HepG2 (cell line): ENCODE results near the gene TMEM258. TPM values are rescaled to one million over a fixed set of nuclear protein-coding genes. Genes with fewer than 3 reads are reported as not detected.

ENCODE experiments used
- JUN ChIP-seq: sonication (generic); formaldehyde crosslinking; IDR thresholded peaks from 2 replicates; pipeline ENCODE4 v1.4.0; 2020; ENCODE audit warnings: mild to moderate bottlenecking, missing genetic modification reagents
- PCBP1 ChIP-seq: fragments of 200-400 bp; formaldehyde crosslinking; IDR thresholded peaks from 2 replicates; pipeline ENCODE4 v1.6.1; 2017; ENCODE audit warnings: mild to moderate bottlenecking, low read depth, low read length, borderline replicate concordance
- RELA ChIP-seq: sonication (generic); formaldehyde crosslinking; IDR thresholded peaks from 2 replicates; pipeline ENCODE4 v1.4.0; 2020; ENCODE audit warnings: missing genetic modification reagents
- ZNF33B ChIP-seq: sonication (generic); formaldehyde crosslinking; IDR thresholded peaks from 2 replicates; pipeline ENCODE4 v1.5.1; 2020; ENCODE audit warnings: mild to moderate bottlenecking, missing genetic modification reagents
- ZNF720 ChIP-seq: sonication (generic); formaldehyde crosslinking; IDR thresholded peaks from 2 replicates; pipeline ENCODE4 v1.4.0; 2020; ENCODE audit warnings: missing genetic modification reagents
- ZNF75D ChIP-seq: sonication (generic); formaldehyde crosslinking; IDR thresholded peaks from 2 replicates; pipeline ENCODE4 v1.8.1; 2023; ENCODE audit warnings: missing genetic modification reagents, mild to moderate bottlenecking, borderline replicate concordance
- polyA plus RNA-seq, 8 experiments: library from polyadenylated mRNA; depleted of rRNA in 3 of 8; stranded (reverse) in 7 of 8; unstranded in 1 of 8; fragments of >200 nt; fragmentation: Illumina TruSeq in 4 of 8; extraction: Trizol in 4 of 8; gene quantifications; 2 replicates each; pipeline versions ENCODE4 v1.2.1 to v1.2.3, GENCODE V29; 2011 to 2016; ENCODE audit warnings: low read depth in 4 of 8, missing spikeins in 1 of 8, mixed read lengths in 1 of 8; ENCODE audit not compliant: insufficient read depth in 1 of 8
- total RNA-seq, 5 experiments: library from RNA; depleted of rRNA; stranded (reverse); fragments of >200 nt; fragmentation: Illumina TruSeq; extraction: Trizol; gene quantifications; 2 replicates each; pipeline ENCODE4 v1.2.3, GENCODE V29; 2016; ENCODE audit warnings: low read depth in 1 of 5
- TF ChIP-seq, protein P1 (sequence below): sonication (generic); formaldehyde crosslinking; IDR thresholded peaks from 2 replicates; pipeline ENCODE4 v1.4.0; 2020; ENCODE audit warnings: mild to moderate bottlenecking, low read depth, missing genetic modification reagents
- TF ChIP-seq, protein P2 (sequence below): sonication (generic); formaldehyde crosslinking; IDR thresholded peaks from 2 replicates; pipeline ENCODE4 v1.4.0; 2020; ENCODE audit warnings: missing genetic modification reagents, borderline replicate concordance
- TF ChIP-seq, protein P3 (sequence below): sonication (generic); formaldehyde crosslinking; IDR thresholded peaks from 2 replicates; pipeline ENCODE4 v1.9.0; 2021; ENCODE audit warnings: mild to moderate bottlenecking, missing genetic modification reagents
- TF ChIP-seq, protein P4 (sequence below): IDR thresholded peaks from 2 replicates; pipeline ENCODE4 v1.6.1; 2016; ENCODE audit warnings: mild to moderate bottlenecking
- TF ChIP-seq, protein P5 (sequence below): IDR thresholded peaks from 2 replicates; pipeline ENCODE4 v1.6.1; 2016; ENCODE audit warnings: control low read depth

TMEM258 gene
- total and polyA plus RNA-seq, 2 of the 13 experiments (the other 11 are each of a cell fraction or from before 2014, with no cell fraction given) = 175 to 424 TPM

DNA sequence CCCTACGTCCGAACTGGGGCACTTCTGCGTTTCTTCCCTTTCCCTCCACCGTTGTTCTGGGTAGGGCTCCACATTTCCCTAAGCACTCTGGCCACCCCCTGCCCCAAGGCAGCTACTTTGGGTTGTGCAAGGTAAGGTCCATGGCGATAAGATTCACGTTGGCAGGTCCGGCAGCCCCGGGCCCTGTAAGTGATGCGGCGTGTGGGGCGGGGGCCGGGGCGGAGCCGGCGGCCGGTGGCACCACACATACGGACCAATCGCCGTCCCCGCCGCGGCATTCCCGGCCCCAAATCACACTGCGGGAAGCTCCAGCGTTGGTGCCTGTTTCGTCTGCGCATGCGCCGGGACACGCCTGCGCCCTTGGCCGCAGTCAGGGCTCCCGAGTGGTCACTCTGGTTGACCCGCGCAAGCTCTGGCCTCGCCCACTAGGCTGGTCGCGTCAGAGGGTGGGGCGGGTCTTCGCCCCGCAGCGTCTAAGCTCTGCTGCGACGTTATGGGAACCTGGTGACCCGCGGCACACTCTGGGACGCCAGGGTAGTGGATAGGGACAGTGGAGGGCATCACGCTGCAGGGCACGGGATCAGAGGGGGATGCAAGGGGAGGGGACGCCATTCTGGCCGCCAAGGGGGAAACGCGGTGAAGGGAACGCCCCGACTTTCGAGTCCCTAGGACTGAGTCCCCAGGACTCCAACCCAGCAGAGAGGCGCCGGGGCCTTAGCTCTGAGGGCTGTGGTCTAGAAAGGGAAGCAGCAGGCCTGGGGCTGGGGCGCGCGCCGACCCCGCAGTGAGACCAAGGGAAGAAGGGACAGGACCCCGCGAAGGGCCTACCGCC is 22.8 kb upstream of the TMEM258 start (continued):
- TF ChIP-seq, protein P1, sequence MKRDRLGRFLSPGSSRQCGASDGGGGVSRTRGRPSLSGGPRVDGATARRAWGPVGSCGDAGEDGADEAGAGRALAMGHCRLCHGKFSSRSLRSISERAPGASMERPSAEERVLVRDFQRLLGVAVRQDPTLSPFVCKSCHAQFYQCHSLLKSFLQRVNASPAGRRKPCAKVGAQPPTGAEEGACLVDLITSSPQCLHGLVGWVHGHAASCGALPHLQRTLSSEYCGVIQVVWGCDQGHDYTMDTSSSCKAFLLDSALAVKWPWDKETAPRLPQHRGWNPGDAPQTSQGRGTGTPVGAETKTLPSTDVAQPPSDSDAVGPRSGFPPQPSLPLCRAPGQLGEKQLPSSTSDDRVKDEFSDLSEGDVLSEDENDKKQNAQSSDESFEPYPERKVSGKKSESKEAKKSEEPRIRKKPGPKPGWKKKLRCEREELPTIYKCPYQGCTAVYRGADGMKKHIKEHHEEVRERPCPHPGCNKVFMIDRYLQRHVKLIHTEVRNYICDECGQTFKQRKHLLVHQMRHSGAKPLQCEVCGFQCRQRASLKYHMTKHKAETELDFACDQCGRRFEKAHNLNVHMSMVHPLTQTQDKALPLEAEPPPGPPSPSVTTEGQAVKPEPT (CRISPR knock-in tag) = no peak
- TF ChIP-seq, protein P2, sequence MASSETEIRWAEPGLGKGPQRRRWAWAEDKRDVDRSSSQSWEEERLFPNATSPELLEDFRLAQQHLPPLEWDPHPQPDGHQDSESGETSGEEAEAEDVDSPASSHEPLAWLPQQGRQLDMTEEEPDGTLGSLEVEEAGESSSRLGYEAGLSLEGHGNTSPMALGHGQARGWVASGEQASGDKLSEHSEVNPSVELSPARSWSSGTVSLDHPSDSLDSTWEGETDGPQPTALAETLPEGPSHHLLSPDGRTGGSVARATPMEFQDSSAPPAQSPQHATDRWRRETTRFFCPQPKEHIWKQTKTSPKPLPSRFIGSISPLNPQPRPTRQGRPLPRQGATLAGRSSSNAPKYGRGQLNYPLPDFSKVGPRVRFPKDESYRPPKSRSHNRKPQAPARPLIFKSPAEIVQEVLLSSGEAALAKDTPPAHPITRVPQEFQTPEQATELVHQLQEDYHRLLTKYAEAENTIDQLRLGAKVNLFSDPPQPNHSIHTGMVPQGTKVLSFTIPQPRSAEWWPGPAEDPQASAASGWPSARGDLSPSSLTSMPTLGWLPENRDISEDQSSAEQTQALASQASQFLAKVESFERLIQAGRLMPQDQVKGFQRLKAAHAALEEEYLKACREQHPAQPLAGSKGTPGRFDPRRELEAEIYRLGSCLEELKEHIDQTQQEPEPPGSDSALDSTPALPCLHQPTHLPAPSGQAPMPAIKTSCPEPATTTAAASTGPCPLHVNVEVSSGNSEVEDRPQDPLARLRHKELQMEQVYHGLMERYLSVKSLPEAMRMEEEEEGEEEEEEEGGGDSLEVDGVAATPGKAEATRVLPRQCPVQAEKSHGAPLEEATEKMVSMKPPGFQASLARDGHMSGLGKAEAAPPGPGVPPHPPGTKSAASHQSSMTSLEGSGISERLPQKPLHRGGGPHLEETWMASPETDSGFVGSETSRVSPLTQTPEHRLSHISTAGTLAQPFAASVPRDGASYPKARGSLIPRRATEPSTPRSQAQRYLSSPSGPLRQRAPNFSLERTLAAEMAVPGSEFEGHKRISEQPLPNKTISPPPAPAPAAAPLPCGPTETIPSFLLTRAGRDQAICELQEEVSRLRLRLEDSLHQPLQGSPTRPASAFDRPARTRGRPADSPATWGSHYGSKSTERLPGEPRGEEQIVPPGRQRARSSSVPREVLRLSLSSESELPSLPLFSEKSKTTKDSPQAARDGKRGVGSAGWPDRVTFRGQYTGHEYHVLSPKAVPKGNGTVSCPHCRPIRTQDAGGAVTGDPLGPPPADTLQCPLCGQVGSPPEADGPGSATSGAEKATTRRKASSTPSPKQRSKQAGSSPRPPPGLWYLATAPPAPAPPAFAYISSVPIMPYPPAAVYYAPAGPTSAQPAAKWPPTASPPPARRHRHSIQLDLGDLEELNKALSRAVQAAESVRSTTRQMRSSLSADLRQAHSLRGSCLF = no peak
- no peak for TF ChIP-seq PCBP1
- no peak for TF ChIP-seq RELA (CRISPR knock-in tag)
- TF ChIP-seq, protein P3, sequence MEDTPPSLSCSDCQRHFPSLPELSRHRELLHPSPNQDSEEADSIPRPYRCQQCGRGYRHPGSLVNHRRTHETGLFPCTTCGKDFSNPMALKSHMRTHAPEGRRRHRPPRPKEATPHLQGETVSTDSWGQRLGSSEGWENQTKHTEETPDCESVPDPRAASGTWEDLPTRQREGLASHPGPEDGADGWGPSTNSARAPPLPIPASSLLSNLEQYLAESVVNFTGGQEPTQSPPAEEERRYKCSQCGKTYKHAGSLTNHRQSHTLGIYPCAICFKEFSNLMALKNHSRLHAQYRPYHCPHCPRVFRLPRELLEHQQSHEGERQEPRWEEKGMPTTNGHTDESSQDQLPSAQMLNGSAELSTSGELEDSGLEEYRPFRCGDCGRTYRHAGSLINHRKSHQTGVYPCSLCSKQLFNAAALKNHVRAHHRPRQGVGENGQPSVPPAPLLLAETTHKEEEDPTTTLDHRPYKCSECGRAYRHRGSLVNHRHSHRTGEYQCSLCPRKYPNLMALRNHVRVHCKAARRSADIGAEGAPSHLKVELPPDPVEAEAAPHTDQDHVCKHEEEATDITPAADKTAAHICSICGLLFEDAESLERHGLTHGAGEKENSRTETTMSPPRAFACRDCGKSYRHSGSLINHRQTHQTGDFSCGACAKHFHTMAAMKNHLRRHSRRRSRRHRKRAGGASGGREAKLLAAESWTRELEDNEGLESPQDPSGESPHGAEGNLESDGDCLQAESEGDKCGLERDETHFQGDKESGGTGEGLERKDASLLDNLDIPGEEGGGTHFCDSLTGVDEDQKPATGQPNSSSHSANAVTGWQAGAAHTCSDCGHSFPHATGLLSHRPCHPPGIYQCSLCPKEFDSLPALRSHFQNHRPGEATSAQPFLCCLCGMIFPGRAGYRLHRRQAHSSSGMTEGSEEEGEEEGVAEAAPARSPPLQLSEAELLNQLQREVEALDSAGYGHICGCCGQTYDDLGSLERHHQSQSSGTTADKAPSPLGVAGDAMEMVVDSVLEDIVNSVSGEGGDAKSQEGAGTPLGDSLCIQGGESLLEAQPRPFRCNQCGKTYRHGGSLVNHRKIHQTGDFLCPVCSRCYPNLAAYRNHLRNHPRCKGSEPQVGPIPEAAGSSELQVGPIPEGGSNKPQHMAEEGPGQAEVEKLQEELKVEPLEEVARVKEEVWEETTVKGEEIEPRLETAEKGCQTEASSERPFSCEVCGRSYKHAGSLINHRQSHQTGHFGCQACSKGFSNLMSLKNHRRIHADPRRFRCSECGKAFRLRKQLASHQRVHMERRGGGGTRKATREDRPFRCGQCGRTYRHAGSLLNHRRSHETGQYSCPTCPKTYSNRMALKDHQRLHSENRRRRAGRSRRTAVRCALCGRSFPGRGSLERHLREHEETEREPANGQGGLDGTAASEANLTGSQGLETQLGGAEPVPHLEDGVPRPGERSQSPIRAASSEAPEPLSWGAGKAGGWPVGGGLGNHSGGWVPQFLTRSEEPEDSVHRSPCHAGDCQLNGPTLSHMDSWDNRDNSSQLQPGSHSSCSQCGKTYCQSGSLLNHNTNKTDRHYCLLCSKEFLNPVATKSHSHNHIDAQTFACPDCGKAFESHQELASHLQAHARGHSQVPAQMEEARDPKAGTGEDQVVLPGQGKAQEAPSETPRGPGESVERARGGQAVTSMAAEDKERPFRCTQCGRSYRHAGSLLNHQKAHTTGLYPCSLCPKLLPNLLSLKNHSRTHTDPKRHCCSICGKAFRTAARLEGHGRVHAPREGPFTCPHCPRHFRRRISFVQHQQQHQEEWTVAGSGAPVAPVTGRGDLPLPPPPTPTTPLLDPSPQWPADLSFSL (CRISPR knock-in tag) = no peak
- 0 out of 2 replicates have a peak, but pooled peaks have one; percentile 34 for TF ChIP-seq ZNF75D (CRISPR knock-in tag)
- TF ChIP-seq, protein P4, sequence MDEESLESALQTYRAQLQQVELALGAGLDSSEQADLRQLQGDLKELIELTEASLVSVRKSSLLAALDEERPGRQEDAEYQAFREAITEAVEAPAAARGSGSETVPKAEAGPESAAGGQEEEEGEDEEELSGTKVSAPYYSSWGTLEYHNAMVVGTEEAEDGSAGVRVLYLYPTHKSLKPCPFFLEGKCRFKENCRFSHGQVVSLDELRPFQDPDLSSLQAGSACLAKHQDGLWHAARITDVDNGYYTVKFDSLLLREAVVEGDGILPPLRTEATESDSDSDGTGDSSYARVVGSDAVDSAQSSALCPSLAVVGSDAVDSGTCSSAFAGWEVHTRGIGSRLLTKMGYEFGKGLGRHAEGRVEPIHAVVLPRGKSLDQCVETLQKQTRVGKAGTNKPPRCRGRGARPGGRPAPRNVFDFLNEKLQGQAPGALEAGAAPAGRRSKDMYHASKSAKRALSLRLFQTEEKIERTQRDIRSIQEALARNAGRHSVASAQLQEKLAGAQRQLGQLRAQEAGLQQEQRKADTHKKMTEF = peak; percentile 30
- TF ChIP-seq, protein P5, sequence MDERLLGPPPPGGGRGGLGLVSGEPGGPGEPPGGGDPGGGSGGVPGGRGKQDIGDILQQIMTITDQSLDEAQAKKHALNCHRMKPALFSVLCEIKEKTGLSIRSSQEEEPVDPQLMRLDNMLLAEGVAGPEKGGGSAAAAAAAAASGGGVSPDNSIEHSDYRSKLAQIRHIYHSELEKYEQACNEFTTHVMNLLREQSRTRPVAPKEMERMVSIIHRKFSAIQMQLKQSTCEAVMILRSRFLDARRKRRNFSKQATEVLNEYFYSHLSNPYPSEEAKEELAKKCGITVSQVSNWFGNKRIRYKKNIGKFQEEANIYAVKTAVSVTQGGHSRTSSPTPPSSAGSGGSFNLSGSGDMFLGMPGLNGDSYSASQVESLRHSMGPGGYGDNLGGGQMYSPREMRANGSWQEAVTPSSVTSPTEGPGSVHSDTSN = no peak
- TF ChIP-seq JUN = no peak
- no peak for TF ChIP-seq ZNF720 (CRISPR knock-in tag)
- no peak for TF ChIP-seq ZNF33B
